Upper lobe of left lung (tissue), 6 donors: Measurements from ENCODE around the gene THOP1. TPM values are rescaled to one million over a fixed set of nuclear protein-coding genes. Genes with fewer than 3 reads are reported as not detected.

Experiments used
- ATAC-seq, 2 donors: fragments of 200-7000 bp; cut with Tn5 transposase; one replicate each; pipeline ENCODE4 v1.9.1; 2022; ENCODE audit warnings: mild to moderate bottlenecking in 2 of 2, moderate library complexity in 2 of 2; ENCODE audit not compliant: low FRiP score in 2 of 2
- DNase-seq, 2 donors: peaks; one replicate each; pipeline ENCODE4 v3.0.0-alpha.2; 2019 to 2020
- H3K27ac ChIP-seq, 4 donors: fragments of 200-600 bp; sonication (generic); one replicate each; pipeline ENCODE4 v1.5.1; 2016 to 2019
- H3K27me3 ChIP-seq, 4 donors: fragments of 200-600 bp; sonication (generic); one replicate each; pipeline ENCODE4 v1.5.1; 2017 to 2019
- H3K36me3 ChIP-seq, 4 donors: fragments of 200-600 bp; sonication (generic); one replicate each; pipeline ENCODE4 v1.5.1; 2016 to 2019
- H3K4me1 ChIP-seq, 4 donors: fragments of 200-600 bp; sonication (generic); one replicate each; pipeline ENCODE4 v1.5.1; 2018 to 2019
- H3K4me3 ChIP-seq, 4 donors: fragments of 200-600 bp; sonication (generic); one replicate each; pipeline ENCODE4 v1.5.1; 2017 to 2019; ENCODE audit warnings: mild to moderate bottlenecking in 2 of 4, moderate library complexity in 1 of 4
- H3K9me3 ChIP-seq, 4 donors: fragments of 200-600 bp; sonication (generic); one replicate each; pipeline ENCODE4 v1.5.1; 2018 to 2019
- EP300 ChIP-seq, 4 donors: sonication (generic); formaldehyde crosslinking; IDR thresholded peaks; one replicate each; pipeline ENCODE4 v1.5.1; 2017; ENCODE audit warnings: antibody characterized with exemption in 4 of 4, control low read depth in 2 of 4
- POLR2A ChIP-seq, 4 donors: fragments of 450-650 bp; IDR thresholded peaks; one replicate each; pipeline ENCODE4 v1.5.1; 2016 to 2017; ENCODE audit warnings: antibody characterized with exemption in 4 of 4, mild to moderate bottlenecking in 2 of 4
- POLR2AphosphoS5 ChIP-seq, 2 donors: sonication (generic); formaldehyde crosslinking; IDR thresholded peaks; one replicate each; pipeline ENCODE4 v1.5.1; 2017; ENCODE audit warnings: antibody characterized with exemption in 2 of 2
- WGBS, 2 donors: methylation state at CpG; one replicate each; pipeline ENCODE4 v1.1.5; 2017 to 2018; 5-methylcytosine and 5-hydroxymethylcytosine counted together
- total RNA-seq, 6 donors: library from RNA; depleted of rRNA in 4 of 6; stranded (reverse); fragments of >200 nt in 4 of 6; gene quantifications; one replicate each; pipeline versions ENCODE4 v1.1.0 to v1.2.1, GENCODE V29; 2016 to 2021
- TF ChIP-seq, protein P1 (sequence below), 6 experiments: fragments of 450-650 bp in 4 of 6; fragments of 200-600 bp in 2 of 6; sonication (generic) in 2 of 6; IDR thresholded peaks; one replicate each; pipeline ENCODE4 v1.5.1; 2016 to 2019; ENCODE audit warnings: antibody characterized with exemption in 6 of 6
- donor health status: DM: no; HTN: no; CAD: no; lungs with moderate emphysema.
- donor health status: DM: no; HTN: yes; CAD: no; lungs with severe emphysema.

THOP1 gene
- total RNA-seq, 6 donors from 2014 or later: 28.7 to 62.3 (median 43.1) TPM

DNA sequence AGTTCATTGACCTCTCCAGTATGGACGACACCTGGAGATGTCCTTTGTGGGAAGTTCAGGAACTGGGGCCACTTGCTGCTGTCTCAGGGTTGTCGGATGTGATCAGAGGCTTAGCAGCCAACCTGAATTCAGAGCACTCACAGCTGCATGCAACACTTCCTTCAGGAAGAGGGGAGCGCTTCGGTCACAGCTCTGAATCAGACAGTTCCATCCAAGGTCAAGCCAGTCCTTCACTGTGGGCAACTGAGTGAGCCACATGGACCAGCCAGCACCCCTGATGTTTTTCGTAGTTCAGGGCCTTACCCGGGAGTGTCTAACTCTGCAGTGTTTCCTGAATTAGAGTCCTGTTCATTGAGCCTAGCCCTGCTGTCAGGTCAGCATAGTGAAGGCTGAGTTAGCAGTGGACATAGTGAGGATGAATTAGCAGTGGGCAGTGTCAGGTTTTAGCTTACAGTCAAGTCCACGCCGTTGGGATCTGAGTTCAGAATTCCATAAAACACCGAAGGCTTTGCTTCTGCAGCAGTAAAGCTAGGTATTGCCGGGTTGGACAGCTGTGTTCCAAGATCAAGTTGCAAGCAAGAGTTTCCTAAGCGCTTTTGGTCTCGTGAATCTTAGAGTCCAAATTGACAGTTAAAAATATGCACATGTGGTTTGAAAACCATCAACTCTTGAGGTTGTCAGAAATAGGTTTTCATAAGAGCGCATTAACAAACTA is 61.0 kb downstream of the THOP1 start:
- WGBS, 2 donors: 86 to 88% methylated on average over 9 to 13 of the region's 13 CpGs

DNA sequence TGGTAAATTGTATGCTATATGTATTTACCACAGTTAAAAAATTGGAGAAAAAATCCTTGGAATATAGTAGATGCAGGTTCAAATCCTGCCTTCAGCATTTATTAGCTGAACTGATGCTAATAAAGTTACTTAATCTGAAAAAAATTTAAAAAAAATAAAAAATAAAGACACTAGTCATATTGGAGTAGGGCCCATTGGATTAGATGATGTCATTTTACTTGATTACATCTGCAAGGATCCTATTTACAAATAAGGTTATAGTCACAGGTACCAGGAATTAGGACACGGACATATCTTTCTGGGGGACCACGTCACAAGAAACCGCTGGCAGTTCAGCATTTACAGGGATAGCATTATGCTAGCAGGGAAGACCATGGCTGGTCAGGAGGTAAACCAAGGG is 62.2 kb downstream of the THOP1 start:
- no peak for ATAC-seq
- no peak overlapping the region for H3K4me3 ChIP-seq
- TF ChIP-seq POLR2AphosphoS5 (IDR thresholded peaks at IDR 0.05): no peak
- TF ChIP-seq, protein P1, sequence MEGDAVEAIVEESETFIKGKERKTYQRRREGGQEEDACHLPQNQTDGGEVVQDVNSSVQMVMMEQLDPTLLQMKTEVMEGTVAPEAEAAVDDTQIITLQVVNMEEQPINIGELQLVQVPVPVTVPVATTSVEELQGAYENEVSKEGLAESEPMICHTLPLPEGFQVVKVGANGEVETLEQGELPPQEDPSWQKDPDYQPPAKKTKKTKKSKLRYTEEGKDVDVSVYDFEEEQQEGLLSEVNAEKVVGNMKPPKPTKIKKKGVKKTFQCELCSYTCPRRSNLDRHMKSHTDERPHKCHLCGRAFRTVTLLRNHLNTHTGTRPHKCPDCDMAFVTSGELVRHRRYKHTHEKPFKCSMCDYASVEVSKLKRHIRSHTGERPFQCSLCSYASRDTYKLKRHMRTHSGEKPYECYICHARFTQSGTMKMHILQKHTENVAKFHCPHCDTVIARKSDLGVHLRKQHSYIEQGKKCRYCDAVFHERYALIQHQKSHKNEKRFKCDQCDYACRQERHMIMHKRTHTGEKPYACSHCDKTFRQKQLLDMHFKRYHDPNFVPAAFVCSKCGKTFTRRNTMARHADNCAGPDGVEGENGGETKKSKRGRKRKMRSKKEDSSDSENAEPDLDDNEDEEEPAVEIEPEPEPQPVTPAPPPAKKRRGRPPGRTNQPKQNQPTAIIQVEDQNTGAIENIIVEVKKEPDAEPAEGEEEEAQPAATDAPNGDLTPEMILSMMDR (IDR thresholded peaks at IDR 0.05): no peak
- no peak for TF ChIP-seq EP300 (IDR thresholded peaks at IDR 0.05)
- no peak for TF ChIP-seq POLR2A (IDR thresholded peaks at IDR 0.05)
- H3K27ac ChIP-seq: no peak overlapping the region
- peaks cover 26 to 49% (median 29%) of the 10 kb centered on the region in 4 donors for H3K9me3 ChIP-seq
- no peaks in the 10 kb centered on the region for H3K27me3 ChIP-seq
- 91 to 93% methylated on average over 3 of the region's 3 CpGs for WGBS, 2 donors
- H3K36me3 ChIP-seq: peaks cover 14 to 34% (median 21%) of the 10 kb centered on the region in 4 donors
- DNase-seq: no peak
- peaks cover 3 to 6% (median 4%) of the 10 kb centered on the region in 4 donors for H3K4me1 ChIP-seq

More for the DNA sequence above, 61.0 kb downstream of the THOP1 start:
- H3K27me3 ChIP-seq: no peaks in the 10 kb centered on the region
- no peak overlapping the region for H3K4me3 ChIP-seq
- H3K4me1 ChIP-seq: peaks cover 9 to 12% (median 11%) of the 10 kb centered on the region in 4 donors
- H3K9me3 ChIP-seq: peaks cover 16 to 37% (median 18%) of the 10 kb centered on the region in 4 donors
- TF ChIP-seq, protein P1 (IDR thresholded peaks at IDR 0.05): no peak
- no peak for TF ChIP-seq EP300 (IDR thresholded peaks at IDR 0.05)
- TF ChIP-seq POLR2A (IDR thresholded peaks at IDR 0.05): no peak
- TF ChIP-seq POLR2AphosphoS5 (IDR thresholded peaks at IDR 0.05): no peak
- ATAC-seq: no peak
- DNase-seq: no peak
- peaks cover 2 to 22% (median 9%) of the 10 kb centered on the region in 4 donors for H3K36me3 ChIP-seq
- no peak overlapping the region for H3K27ac ChIP-seq

DNA sequence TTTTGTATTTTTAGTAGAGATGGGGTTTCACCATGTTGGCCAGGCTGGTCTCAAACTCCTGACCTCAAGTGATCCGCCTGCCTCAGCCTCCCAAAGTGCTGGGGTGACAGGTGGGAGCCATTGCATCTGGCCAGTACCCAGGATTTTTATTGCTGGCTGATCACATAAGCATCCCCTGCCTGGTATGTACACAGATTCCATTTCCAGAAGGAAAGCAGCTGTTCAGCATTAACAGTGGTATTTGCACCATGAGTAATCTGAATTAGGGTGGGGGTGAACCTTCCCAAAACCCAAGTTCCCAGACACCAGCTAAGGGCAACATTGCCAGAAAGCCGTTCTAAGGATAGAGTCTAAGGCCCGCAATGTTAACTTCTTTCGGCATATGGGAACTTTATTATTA is 63.3 kb downstream of the THOP1 start:
- ATAC-seq (no peak), DNase-seq (no peak)
- no peaks in the 10 kb centered on the region for H3K27me3 ChIP-seq
- peaks cover 20 to 45% (median 32%) of the 10 kb centered on the region in 4 donors for H3K36me3 ChIP-seq
- TF ChIP-seq, protein P1 (IDR thresholded peaks at IDR 0.05): no peak
- TF ChIP-seq POLR2A (IDR thresholded peaks at IDR 0.05) (no peak), EP300 (IDR thresholded peaks at IDR 0.05) (no peak), POLR2AphosphoS5 (IDR thresholded peaks at IDR 0.05) (no peak)
- H3K27ac ChIP-seq: no peak overlapping the region
- no peaks in the 10 kb centered on the region for H3K4me1 ChIP-seq
- WGBS, 2 donors: 72 to 80% methylated on average over 3 to 4 of the region's 4 CpGs
- no peak overlapping the region for H3K4me3 ChIP-seq
- H3K9me3 ChIP-seq: peaks cover 37 to 60% (median 40%) of the 10 kb centered on the region in 4 donors

DNA sequence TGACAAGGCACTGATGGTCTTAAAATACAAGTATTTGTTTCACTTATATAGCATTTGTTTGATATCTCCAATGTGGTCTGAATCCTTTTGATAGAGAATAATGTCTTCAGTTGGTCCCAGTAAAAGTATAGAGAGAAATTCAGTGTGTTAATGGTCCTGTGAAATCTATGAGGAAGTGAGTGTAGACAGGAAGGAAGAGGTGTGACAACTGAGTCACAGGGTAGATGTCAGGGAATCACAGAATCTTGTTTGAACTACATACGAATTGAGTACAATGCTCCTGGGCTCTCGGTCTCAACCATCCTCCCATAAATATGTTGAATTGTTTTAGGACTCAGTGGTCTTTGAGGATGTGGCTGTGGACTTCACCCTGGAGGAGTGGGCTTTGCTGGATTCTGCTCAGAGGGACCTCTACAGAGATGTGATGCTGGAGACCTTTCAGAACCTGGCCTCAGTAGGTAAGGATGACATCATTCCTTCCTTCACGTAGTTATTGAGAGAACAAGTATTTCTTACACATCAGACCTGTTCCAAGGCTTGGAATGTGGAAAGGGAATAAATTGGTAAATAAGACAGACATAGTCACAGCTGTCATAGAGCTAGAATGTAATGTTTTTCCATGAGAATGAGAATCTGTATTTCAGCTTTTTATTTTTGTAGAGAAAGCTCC is 65.1 kb downstream of the THOP1 start:
- Histone ChIP-seq H3K36me3 (peaks cover 20 to 53% (median 36%) of the 10 kb centered on the region in 4 donors), H3K9me3 (peaks cover 46 to 78% (median 54%) of the 10 kb centered on the region in 4 donors)
- no peak for ATAC-seq

More for the DNA sequence above, 65.1 kb downstream of the THOP1 start:
- no peak for DNase-seq
- TF ChIP-seq, protein P1 (IDR thresholded peaks at IDR 0.05): no peak
- TF ChIP-seq POLR2AphosphoS5 (IDR thresholded peaks at IDR 0.05) (no peak), POLR2A (IDR thresholded peaks at IDR 0.05) (no peak), EP300 (IDR thresholded peaks at IDR 0.05) (no peak)
- whole genome bisulfite sequencing, 2 donors: 73 to 74% methylated on average over 3 of the region's 3 CpGs
- Histone ChIP-seq H3K27me3 (no peaks in the 10 kb centered on the region), H3K4me3 (no peak overlapping the region), H3K4me1 (no peaks in the 10 kb centered on the region), H3K27ac (no peak overlapping the region)
